Measurements from ENCODE around the gene PSMD5. TPM values are rescaled to one million over a fixed set of nuclear protein-coding genes. Genes with fewer than 3 reads are reported as not detected.

The PSMD5 gene
- total and polyA plus RNA-seq, 9 of the 15 experiments (the other 6 are each of a cell fraction or from before 2014, with no cell fraction given): 46.4 to 148 (median 76.3) TPM

DNA sequence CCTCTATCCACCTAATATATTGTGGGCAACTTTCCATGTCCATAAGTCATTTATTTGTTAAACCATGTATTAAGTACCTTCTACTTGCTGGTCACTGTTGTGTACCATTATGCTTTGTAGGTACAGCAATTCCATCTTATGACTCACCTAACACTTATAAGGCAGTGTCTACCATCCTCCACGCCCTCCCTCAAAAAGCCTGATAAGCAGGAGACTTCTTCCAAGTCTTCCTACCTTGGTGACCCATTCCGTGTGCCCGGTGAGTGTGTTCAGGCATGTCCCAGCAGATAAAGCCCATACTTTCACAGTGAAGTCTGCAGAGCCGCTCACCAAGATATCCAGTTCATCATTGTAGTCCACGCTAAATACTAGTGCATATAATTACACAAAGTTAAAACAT is 66.9 kb downstream of the PSMD5 start:
- H3K27me3 ChIP-seq (ENCODE audit: control insufficient read depth in 2 of 2, insufficient read depth in 2 of 2, low read length in 2 of 2): no peaks in the 10 kb centered on the region
- WGBS (ENCODE audit: insufficient coverage, low coverage, missing lambda C conversion rate): 13% methylated on average over 5 of the region's 5 CpGs
- no peak overlapping the region for H3K9ac ChIP-seq (ENCODE audit: insufficient read depth in 1 of 2, low read depth in 2 of 2, low read length in 2 of 2)
- H3K36me3 ChIP-seq (ENCODE audit: control insufficient read depth, insufficient read depth, low read length): peaks cover 81% of the 10 kb centered on the region
- H3K4me1 ChIP-seq (replicated peaks in 1 of 2; ENCODE audit: control insufficient read depth in 2 of 2, insufficient read depth in 2 of 2, low read length in 2 of 2): peaks cover 17 to 38% of the 10 kb centered on the region in 2 experiments; a peak in 3 of 5 replicates
- peaks cover 35% of the 10 kb centered on the region for H3K79me2 ChIP-seq (ENCODE audit: control insufficient read depth, insufficient read depth, low read length)
- H4K20me1 ChIP-seq (replicated peaks; ENCODE audit: control insufficient read depth, insufficient read depth, low read length): no peaks in the 10 kb centered on the region
- no TSS peak for BruUV-seq (replicated peaks)
- peak overlapping the region; percentile 57; the same call in 1 of the 2 replicates for H3K4me2 ChIP-seq (ENCODE audit: insufficient read depth, low read length)
- no peak overlapping the region for H2AFZ ChIP-seq (ENCODE audit: low read depth, low read length)
- H3K9me1 ChIP-seq (ENCODE audit: control insufficient read depth, insufficient read depth, low read length): no peaks in the 10 kb centered on the region
- H3K27ac ChIP-seq (ENCODE audit: extremely low read depth, low read depth, low read length): peak overlapping the region; percentile 52; the same call in 2 of the 3 replicates
- peak; percentile 58 for ATAC-seq
- CTCF ChIA-PET (ENCODE audit: low intra/inter-chr PET ratio): no interaction called here
- in situ Hi-C loops (cut with MboI) (no loop called here), intact Hi-C loops (cut with micrococcal nuclease) (no loop called here)
- POLR2A ChIA-PET: interaction anchor here (1.3 kb wide), 1 partner anchor 18 kb away, joined by 5 read pairs; the partner anchor contains the start of gene FBXW2
- no peak overlapping the region for H3K4me3 ChIP-seq
- peak; percentile 34 to 83 (median 52) for DNase-seq (ENCODE audit: extremely low read depth in 1 of 4, low spot score in 3 of 4)
- peak; percentile 90 for FAIRE-seq
- no peaks in the 10 kb centered on the region for H3K9me3 ChIP-seq (replicated peaks; ENCODE audit: control insufficient read depth, insufficient read depth, low read depth, low read length)
- TF ChIP-seq, protein P1, sequence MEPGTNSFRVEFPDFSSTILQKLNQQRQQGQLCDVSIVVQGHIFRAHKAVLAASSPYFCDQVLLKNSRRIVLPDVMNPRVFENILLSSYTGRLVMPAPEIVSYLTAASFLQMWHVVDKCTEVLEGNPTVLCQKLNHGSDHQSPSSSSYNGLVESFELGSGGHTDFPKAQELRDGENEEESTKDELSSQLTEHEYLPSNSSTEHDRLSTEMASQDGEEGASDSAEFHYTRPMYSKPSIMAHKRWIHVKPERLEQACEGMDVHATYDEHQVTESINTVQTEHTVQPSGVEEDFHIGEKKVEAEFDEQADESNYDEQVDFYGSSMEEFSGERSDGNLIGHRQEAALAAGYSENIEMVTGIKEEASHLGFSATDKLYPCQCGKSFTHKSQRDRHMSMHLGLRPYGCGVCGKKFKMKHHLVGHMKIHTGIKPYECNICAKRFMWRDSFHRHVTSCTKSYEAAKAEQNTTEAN (CRISPR knock-in tag; IDR thresholded peaks at IDR 0.05): no peak
- TF ChIP-seq ZNF134 (CRISPR knock-in tag; conservative IDR thresholded peaks at IDR 0.05) (no peak), ARNT (IDR thresholded peaks at IDR 0.05) (no peak), TCF3 (CRISPR knock-in tag; IDR thresholded peaks at IDR 0.05) (peak; percentile 53; the same call in 1 of the 2 replicates), FOSL1 (tag; conservative IDR thresholded peaks at IDR 0.05) (peak; percentile 76), RHOXF2B (CRISPR knock-in tag; conservative IDR thresholded peaks at IDR 0.05) (no peak), RBM15 (IDR thresholded peaks at IDR 0.05; ENCODE audit: insufficient read depth, low read length) (no peak), BCOR (IDR thresholded peaks at IDR 0.05) (no peak), TEAD4 (IDR thresholded peaks at IDR 0.05; ENCODE audit: low read length) (peak; percentile 52; the same call in 1 of the 2 replicates), TEAD4 (CRISPR knock-in tag; IDR thresholded peaks at IDR 0.05; ENCODE audit: borderline replicate concordance) (no peak), NCOR1 (IDR thresholded peaks at IDR 0.05) (peak; percentile 44; the same call in 1 of the 2 replicates), ZNF444 (CRISPR knock-in tag; IDR thresholded peaks at IDR 0.05) (no peak), MTA2 (IDR thresholded peaks at IDR 0.05; ENCODE audit: low read depth) (no peak), MBD2 (IDR thresholded peaks at IDR 0.05; ENCODE audit: borderline replicate concordance, low read depth) (no peak), CBFB (CRISPR knock-in tag; IDR thresholded peaks at IDR 0.05) (no peak), ZNF79 (CRISPR knock-in tag; IDR thresholded peaks at IDR 0.05; ENCODE audit: low read depth) (no peak), ELF1 (tag; IDR thresholded peaks at IDR 0.05) (0 out of 2 replicates have a peak, but pooled peaks have one; percentile 33), RNF2 (IDR thresholded peaks at IDR 0.05) (no peak), ARID1B (IDR thresholded peaks at IDR 0.05) (peak; percentile 62), BRD4 (IDR thresholded peaks at IDR 0.05) (no peak)
- TF ChIP-seq, protein P2, sequence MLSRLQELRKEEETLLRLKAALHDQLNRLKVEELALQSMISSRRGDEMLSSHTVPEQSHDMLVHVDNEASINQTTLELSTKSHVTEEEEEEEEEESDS (CRISPR knock-in tag; IDR thresholded peaks at IDR 0.05): no peak
- TF ChIP-seq, protein P3, sequence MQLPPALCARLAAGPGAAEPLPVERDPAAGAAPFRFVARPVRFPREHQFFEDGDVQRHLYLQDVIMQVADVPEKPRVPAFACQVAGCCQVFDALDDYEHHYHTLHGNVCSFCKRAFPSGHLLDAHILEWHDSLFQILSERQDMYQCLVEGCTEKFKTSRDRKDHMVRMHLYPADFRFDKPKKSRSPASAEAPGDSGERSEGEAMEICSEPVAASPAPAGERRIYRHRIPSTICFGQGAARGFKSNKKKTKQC (CRISPR knock-in tag; IDR thresholded peaks at IDR 0.05): no peak
- TF ChIP-seq, protein P4, sequence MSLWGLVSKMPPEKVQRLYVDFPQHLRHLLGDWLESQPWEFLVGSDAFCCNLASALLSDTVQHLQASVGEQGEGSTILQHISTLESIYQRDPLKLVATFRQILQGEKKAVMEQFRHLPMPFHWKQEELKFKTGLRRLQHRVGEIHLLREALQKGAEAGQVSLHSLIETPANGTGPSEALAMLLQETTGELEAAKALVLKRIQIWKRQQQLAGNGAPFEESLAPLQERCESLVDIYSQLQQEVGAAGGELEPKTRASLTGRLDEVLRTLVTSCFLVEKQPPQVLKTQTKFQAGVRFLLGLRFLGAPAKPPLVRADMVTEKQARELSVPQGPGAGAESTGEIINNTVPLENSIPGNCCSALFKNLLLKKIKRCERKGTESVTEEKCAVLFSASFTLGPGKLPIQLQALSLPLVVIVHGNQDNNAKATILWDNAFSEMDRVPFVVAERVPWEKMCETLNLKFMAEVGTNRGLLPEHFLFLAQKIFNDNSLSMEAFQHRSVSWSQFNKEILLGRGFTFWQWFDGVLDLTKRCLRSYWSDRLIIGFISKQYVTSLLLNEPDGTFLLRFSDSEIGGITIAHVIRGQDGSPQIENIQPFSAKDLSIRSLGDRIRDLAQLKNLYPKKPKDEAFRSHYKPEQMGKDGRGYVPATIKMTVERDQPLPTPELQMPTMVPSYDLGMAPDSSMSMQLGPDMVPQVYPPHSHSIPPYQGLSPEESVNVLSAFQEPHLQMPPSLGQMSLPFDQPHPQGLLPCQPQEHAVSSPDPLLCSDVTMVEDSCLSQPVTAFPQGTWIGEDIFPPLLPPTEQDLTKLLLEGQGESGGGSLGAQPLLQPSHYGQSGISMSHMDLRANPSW (CRISPR knock-in tag; IDR thresholded peaks at IDR 0.05): no peak
